Fibroblast of the conjunctiva (primary cell): ENCODE measurements around the gene ATXN2L.
"Not testable (repeated sequence)": the region's sequence is repeated elsewhere in the genome, so short reads cannot be mapped to it uniquely, and the experiment has no call there.

Experiments used
- DNase-seq: peaks from one replicate; pipeline ENCODE4 v3.0.0-alpha.2; 2010; ENCODE audit warnings: low read depth

ATXN2L gene

DNA sequence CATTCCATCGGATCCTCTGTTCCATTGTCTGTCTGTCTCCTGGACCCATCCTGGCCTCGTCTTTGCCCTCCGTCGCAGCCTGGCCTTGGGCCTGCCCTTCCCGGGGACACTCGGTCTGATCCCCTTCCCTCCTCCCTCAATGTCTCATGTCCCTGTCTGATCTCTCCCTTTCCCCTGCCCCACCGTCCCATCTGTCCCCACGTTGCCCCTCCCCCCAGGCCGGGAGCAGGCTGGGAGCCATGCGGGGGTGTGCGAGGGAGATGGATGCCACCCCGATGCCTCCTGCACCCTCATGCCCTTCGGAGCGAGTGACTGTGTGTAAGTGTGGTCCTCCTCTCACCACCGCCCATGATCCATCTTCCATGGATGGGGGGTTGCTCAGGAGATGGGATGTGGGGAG is 50.2 kb downstream of the ATXN2L start:
- DNase-seq: no peak

DNA sequence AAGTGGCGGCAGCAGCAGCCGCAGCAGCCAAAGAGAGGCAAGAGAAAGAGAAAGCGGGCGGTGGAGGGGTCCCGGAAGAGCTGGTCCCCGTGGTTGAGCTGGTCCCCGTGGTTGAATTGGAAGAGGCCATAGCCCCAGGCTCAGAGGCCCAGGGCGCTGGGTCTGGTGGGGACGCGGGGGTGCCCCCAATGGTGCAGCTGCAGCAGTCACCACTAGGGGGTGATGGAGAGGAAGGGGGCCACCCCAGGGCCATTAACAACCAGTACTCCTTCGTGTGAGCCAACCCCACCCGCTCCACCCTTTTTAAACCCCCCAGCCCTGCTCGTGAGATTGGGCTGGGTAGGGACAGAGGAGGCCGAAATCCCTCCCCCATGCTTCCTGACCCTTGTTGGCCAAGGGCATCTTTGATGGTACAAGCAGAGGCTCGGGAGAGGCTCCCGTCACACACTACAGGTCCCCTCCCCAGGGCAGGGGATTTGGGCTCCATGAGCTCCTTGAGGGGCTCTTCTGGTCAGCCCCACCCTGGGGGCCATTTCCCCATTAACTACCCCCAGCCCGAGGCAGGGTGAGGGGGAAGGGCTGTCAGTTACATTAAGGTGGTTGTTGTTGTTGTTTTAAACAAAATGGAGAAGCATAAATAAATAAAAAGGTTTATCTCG is 50.9 kb downstream of the ATXN2L start:
- no peak for DNase-seq

DNA sequence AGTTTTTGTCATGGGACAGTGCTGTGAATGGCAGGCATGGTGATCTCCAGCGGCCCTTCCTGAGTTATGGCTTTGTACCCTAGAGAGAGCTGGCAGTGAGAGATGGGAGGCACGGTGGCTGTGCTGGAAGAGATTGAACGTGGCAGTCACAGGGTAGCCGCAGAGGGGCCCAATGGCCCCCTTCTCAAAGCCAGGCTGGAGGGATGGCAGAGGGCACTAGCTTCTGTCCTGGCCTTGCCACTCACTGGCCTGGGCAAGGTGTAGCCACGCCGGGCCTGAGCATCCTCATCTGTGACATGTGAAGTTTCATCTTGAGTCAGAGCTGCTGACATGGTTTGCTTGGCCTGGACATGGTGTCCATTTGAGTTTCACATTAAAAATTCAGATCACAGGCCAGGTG is 51.6 kb downstream of the ATXN2L start:
- DNase-seq: no peak

DNA sequence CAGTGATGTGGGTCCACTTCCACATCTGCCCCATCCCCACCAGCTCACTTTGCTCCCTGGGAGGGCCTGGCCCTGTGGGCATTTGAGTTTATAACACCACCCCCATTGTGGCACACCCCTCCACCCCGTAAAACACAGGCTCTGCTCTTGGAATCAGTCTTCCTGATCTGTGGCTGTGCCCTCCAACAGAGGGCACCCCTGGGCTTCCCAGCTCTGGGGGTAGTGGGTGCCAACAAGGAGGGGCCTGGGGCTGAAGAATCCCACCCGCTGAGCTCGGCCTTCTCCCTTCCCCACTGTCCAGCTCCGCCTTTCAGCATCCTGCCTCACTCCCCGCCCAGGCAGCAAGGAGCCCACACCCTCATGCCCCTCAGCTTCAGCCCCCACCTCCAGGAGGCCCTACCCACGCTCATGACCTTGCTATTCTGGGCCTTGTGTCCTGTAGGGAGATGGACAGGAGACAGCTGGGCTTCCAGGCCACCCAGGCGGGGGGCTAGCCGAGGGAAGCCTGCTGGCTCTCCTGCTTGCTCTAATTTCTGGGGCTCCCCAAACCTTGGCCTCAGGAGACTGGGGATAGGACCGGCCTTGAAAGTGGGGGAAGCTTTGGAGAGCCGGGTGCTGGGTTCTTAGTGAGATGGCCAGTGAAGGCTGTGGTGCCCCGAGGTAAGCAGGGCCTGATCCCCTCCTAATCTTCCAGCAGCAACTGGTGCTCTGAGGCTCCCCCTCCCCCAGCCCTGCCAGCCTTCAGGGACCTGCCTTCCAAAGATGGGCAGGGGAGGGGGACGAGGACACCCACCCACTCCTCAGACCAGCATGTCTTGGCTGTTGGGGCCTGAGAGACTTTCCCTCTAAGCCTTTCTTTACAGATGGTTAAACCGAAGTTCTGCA is 52.6 kb downstream of the ATXN2L start:
- no peak for DNase-seq

DNA sequence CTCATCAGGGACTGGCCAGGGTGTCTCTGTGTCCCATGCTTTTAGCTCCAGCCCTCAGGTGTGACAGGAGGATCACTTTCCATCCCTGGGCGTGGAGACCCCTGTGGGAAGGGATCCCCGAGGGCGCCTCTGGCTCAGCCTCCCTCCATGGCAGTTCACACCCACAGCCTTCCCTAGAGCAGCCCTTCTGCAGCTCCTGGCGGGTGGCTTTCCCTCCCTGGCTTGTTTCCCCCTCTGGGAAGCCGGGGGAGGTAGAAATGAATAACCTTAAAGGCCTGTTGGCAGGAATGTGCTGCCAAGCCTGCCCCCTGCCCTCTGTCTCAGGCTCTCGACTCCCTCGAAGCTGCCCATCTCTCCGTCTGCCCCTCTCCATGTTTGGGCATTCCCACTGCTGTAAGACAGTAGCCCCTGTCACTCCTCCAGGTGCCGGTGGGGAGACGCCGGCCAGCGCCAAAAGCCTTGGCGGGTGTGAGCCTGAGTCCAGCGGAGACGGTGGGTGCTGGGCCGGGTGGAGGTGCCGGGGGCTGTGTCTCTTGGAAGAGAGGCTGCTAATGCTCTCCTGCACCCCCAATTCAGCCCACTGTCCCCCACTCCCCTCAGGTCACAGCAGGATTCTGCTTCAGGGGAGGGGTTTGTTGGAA is 53.3 kb downstream of the ATXN2L start:
- no peak for DNase-seq

DNA sequence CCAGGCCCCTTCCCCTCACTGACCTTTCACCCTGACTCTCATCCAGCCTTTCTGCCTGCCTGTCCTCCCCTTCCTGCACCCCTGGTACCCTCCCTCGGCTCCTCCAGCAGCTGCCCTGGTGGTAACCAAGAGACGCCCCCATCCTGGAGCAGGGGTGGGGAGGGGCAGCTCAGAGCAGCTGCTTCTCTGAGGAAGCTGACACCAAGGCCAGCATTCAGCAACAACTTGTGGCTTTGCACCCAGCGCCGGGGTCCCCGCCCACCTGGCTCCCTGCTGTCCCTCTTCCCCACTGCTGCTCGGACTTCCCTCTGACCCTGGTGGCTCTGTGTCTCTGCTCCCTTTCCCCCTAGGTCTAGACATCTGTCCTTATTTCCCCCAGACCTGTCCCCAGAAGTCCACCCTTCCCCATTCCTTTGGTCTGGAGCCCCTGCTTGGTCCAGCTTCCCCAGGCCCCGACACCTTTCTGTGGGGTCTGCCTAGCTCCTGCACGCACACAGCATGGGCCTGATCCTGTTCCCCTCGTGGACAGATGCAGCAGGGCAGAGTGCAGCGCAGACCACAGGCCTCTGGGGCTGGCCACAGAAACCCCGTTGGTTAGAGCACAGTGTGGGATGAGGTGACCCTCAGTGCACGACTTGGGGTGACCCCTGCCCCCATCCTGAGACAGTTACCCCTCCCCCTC is 54.3 kb downstream of the ATXN2L start:
- no peak for DNase-seq

DNA sequence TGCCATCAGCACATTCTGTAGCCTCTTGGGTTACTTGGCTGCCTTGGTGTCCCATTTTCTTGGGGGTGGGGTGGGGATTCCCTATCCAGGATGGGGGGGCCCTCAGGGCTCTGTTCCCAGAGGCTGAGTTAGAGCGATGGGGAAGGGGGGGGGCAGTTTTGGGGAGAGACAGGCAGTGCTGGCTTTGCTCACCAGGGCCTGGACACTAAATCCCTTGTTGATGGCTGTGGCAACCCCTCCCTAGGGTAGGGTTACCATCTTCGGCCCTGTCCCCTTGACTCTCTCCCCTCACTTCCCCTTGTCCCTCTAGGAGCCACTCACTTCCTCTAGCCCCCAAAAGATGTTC is 54.8 kb downstream of the ATXN2L start:
- DNase-seq: no peak

DNA sequence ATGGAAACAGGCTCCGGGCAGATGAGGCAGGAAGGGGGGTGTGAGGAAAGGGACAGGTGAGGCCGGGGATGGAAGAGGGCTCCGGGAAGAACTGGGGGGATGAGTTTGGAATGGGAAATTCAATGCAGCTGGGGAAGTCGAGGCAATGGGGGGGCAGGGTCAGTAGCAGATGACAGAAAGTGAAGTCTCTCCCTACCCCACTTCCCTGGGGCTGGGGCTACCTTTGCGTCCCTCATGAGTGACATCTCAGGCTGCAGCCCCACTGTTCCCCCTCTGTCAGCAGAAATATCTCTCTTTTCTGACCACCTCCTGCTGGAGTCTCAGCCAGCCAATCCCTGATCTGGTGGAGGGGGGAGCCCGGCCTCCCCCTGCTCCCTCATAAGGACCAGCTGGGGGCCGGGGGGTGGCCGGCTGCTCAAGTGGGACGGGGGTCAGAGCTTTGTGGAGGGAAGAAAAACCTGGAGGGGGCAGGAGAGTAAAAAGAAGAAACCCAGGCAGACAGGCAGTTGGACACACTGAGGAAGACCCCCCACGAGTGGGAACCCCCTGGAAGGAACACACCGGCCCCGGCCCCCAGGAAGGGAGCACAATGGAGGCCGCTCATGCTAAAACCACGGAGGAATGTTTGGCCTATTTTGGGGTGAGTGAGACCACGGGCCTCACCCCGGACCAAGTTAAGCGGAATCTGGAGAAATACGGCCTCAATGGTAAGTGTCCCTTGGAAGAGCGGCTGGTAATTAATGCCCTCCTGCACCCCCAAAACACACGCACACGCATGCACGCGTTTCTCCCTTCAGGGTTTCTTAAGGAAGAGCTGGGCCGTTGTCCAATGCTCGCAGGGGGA is 55.5 kb downstream of the ATXN2L start, which contains the start of gene ATP2A1:
Gene ATP2A1 (plus strand): TSS at position 406 of the 844 bp plus-strand sequence. CDS start 184 bp downstream, at position 590.
- no peak for DNase-seq

DNA sequence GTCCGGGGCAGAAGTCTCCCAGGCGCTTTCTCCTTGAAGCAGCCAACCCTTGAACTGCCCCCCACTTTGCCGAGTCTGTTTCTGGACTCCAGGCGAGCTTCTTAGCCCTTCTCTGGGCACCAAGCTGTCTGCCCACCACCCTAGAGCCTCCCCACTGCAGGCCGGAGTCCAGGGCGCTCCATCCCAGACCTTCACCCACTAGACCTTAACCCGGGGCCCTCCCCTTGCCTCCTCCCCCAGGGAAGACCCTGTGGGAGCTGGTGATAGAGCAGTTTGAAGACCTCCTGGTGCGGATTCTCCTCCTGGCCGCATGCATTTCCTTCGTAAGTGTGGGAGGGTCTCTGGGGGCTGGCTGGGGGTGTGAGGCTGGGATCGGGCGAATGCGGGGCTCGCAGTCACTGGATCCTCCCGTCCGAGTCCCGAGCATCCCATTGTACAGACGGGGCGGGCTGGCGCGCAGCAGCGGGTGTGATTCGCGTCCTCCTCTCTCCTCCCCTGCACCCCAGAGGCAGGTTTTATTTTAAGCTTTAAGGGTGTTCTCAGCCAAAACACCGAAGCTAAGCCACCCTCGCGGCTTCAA is 56.6 kb downstream of the ATXN2L start:
- no peak for DNase-seq

DNA sequence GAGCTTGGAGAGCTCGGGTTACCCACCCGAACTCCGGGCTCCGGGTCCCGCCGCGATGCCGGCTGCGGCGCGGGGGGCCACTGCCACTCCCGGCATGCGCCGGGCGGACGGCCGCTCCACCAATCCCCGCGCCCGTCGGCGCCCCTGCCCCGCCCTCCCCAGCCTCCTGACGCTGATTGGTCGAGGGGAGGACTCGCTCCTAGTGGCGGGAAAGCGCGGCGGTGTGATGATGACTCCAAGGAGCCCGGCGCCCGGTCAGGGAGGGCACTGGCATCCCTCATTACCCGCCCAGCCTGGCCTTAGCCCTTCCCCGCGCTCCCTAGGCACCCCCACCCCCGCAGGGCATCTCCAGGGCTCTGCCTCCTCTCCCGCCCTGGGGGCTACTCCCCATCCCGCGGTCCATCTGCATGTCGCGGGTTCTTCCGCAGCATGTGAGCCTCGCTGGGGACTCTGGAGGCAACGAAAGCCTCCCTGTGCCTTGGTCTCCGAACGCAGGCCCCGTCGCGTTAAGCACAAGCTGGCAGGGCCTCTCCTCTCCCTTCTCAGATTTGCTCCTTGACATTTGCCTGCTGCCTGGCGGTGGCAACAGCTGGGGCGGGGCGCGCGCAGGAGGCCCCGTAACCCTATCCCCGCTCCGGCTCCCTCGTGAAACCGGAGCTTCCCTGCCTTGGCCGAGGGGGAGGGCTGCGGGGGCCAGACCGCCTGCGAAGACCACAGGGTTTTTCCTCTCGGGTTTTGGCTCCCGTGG is 57.2 kb downstream of the ATXN2L start:
- DNase-seq: peak; percentile 56

DNA sequence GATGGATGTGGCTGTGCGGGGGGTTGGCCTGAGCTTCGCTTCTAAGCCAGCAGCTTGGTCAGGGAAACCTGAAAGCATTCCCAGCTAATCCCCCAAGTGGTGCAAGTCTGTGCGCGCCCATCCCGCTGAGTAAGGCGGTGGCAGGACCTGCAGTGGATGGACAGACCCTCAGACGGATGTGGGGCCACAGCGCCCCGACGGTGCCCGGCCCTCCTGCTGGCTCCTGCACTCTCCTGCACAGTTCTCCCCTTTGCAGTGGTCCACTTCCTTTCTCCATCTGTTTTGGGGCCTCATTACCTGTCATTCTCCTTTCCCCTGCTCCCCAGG is 57.8 kb downstream of the ATXN2L start:
- no peak for DNase-seq

DNA sequence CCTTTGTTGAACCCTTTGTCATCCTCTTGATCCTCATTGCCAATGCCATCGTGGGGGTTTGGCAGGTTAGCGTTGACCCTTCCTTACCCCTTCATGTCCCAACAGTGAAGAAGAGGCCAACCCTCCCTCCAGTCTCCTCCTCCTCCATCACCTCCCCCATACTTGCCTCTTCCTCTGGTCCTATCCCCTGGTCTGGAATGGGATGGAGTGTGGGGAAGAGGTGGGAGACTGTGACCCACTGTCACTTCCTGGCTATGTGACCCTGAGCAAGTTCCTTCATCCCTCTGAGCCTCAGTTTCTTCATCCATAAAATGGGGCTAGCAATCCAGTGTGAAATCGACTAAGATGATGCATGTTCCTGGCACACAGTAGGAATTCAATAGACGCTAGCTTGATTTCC is 58.2 kb downstream of the ATXN2L start:
- DNase-seq: no peak

DNA sequence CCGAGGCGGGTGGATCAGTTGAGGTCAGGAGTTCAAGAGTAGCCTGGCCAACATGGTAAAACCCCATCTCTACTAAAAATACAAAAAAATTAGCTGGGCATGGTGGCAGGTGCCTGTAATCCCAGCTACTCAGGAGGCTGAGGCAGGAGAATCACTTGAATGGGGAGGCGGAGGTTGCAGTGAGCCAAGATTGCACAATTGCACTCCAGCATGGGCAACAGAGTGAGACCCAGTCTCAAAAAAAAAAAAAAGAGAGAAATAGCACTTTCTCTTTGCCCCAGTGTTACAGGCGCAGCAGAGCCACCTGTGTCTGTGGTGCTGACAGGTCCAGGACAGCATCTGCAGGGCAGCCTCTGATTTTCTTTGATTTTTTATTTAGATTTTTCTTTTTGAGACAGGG is 58.8 kb downstream of the ATXN2L start:
- not testable (repeated sequence) for DNase-seq

DNA sequence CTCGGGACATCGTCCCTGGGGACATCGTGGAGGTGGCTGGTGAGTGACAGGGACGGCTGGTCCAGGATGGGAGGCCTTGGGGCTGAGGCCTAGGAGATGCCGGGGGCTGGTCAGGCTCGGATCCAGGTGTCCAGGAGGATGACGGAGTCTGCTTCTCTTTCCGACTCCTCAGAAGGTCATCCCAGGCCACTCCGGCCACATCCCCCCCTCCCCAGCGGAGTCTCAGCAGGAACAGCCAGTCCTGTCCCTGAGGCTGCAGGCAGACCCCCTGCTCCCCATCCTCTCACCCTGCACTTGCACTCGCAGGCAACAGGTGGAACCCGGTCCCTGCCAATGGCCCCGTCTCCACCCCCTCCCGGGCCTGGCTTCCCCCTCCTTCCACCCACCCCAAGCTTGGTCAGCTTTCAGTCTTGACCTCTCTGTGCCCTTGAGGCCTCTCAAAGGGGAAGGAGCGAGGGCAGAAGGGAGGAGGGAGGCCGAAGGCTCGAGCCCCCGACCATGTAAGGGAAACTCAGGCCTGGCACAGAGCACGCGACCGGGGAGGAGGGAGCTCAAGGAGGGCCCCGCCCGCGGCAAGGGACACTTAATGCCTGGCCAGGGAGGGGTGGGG is 59.9 kb downstream of the ATXN2L start:
- DNase-seq: no peak

DNA sequence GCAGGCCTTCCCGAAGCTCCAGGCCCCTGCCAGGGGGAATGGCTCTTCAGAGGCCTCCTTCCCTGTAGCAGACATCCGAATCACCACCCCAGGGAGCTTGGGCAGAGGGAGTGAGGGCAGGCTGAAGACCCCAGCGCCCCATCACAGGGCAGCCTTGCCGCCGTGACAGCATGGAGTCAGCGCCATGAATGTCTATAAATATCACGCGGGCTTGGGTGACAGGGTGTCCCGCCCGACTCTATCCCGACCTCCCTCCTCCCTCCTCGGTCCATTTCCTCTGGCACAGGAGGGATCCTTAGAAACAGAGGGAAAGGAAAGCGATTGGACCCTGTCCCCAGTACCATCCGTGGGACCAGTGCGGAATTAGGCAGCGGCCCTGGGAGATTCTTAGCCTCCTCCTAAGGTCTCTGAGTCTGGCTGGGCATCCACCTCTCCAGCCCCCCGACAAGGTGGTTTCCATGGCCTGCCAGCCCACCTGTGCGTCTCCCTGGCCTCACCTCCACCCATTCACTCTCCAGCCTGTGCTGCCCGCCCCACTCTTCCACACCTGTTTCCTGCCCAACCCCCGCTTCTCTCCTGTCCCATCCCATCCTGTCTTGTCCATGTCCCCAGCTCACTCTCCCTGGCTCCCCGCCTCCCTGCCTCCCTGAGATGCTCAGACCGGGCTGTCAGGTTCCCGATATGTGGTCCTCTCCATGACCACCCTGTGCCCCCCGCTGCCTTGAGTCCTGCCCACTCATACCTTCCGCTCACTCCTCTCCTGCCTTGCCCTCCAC is 60.6 kb downstream of the ATXN2L start:
- no peak for DNase-seq

DNA sequence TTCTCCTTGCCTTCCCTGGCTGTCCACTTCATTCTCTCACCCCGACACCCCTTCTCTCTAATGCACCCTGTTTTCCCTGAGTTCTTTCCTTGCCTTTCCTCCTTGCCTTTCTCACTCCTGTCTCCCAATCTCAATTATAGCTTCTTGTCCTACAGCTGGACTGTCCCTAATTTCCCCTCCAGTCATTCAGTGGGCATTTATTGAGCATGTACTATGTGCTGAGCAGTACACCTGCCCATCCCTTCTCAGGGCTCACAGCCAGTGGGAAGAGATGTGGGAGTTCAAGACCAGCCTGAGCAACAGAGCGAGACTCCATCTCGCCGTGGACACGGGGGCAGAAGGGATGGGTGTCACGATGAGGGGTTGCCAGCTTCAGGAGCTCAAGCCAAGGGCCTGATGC is 61.2 kb downstream of the ATXN2L start:
- DNase-seq: no peak
